HG03135 (cell line): ENCODE data around the gene HLF.

Experiments used
- ATAC-seq: cut with Tn5 transposase; IDR thresholded peaks from one replicate; pipeline ENCODE4 v1.9.1; 2021; ENCODE audit warnings: mild to moderate bottlenecking, moderate library complexity; ENCODE audit not compliant: unreplicated experiment

HLF gene

DNA sequence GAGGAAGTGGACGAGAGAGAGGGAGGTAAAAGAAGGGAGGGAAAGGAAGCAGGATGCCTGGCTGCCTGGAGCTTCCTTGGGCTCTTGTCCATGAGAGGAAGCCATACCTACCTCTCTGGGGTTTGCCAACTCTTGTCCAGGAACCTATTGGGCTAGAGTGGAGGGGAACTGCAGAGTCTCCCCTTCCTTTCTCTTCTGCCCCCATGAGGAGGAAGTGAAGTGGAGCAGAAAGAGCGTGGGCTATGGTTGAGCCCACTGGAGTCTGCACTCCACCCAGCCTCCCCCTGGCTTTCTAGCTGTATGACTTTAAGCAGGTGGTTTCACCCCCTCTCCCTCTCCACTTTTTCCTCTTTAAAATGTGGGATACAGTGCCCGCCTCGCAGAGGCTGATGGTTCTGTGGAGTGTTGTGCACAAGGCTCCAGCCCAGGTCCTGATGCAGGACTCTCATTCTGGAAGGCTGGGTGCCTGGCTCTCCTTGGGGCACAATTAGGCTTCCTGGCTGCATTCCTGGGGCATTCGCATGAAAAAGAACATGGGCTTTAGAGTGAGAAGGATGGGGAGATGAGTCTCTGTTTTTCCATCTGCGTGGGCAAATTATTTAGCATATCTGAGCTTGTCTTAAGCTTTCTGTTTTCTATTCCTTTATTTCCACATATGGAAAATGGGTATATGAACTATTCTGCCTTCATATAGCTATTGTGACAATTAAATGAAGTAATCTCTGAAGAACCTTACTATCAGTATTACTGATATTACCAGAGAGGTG is 40.7 kb downstream of the HLF start:
- no peak for ATAC-seq

GRCh38 chr17:55307879-55308278 is 43.1 kb downstream of the HLF start:
- no peak for ATAC-seq

DNA sequence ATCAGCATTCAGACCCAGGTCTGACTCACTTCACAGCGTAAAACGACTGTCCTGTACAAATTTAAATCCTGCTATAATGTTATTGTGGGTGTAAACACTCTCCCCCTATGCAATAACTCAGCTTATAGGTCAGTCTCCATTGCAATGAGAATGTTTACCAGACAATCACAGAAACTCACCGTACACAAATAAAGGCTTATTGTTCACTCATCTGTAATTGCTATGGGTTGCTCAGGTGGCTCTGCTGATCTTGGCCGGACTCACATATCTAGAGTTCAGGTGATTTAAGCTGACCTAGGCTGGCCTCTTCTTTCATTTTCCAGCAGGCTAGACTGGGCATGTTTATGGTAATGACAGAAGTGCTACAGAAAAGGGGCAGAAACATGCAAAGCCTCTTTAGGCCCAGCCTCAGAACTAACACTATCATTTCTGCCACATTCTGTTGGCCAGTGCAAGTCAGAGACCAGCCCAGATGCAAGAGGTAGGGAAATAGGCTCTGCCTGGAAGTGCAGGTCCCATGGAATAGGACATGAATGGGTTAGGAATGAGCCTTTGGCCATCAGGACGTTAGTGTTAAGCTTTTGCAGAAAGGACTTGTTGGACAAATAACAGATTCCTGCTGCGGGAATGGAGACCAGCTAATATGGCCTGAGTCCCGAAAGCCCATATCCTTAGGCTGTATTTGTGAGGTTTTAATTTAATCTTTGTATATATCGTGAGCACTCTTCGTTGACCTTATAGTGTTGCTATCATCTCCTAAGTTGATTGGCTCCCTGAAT is 44.0 kb downstream of the HLF start:
- no peak for ATAC-seq

DNA sequence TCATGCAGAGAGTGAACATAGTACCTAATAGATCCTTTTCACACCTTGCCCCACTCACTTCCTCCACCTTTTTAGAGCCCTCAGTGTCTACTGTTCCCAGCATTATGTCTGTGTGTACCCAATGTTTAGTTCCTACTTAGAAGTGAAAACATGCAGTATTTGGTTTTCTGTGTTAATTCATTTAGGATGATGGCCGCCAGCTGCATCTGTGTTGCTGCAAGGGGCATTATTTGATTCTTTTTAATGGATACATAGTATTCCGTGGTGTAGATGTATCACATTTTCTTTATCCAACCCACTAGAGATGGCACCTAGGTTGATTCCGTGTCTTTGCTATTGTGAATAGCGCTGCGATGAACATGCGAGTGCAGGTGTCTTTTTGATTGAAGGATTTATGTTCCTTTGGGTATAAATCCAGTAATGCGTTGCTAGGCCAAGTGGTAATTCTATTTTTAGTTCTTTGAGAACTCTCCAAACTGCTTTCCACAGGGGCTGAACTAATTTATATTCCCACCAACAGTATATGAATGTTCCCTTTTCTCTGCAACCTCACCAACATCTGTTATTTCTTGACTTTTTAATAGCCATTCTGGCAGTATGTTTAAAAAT is 47.1 kb downstream of the HLF start:
- ATAC-seq, result no peak

GRCh38 chr17:55312852-55313251 is 48.1 kb downstream of the HLF start:
- ATAC-seq, result no peak

DNA sequence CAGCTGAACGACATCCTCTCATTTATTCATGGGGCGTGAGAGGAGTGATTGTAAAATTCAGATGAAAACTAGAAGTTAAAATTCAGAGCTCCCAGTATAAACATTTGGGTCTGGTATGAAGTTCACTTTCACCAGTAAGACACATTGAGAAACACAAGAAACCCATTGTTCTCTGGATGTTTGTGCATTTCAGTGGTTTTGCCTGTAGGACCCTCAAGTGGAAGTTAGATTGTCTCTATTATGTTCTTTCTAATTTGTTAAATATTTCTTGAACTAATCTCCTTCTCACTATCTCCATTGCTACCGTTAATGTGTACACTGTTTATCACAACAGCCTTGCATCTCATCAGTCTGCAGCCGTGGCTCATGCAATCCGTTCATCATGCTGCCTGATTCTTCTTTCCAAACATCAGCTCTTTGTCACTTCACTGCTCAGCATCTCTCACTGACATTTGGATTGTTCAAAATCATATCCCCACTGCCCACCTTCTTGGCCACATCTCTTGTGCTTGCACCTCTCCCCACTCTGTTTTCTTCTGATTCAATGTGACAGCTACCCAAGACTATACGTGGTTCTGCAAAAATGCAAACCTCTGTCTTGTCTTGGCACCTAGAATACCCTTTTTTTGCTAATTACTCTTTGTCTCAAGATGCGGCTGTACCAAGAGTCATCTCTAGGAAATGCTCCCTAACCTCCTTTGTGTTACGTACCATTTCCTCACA is 49.5 kb downstream of the HLF start:
- ATAC-seq, result no peak

DNA sequence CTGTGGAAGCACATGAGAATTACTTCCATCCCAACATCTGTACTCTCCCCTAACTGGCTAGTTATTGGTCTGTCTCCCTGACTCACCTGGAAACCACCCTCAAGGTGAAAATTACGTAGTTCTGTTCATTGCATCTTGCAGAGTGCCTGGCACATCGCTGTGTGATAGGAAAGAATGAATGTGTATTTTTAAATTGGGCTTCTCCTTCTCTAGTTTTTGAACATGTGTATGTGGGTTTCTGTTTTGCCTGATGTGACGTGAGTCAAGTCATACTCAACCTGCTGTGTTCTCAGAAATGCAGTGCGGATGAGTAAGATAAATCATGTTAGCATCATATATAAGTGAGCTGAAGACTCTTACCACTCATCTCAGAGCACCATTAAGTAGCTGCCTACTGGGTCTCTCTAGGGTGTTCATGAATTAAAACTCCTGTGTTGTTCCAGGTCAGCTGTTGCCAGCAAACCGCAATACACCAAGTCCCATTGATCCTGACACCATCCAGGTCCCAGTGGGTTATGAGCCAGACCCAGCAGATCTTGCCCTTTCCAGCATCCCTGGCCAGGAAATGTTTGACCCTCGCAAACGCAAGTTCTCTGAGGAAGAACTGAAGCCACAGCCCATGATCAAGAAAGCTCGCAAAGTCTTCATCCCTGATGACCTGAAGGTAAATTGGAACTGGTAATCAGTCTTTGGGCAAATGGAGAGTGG is 50.2 kb downstream of the HLF start:
- no peak for ATAC-seq

- no peak for ATAC-seq
Measured at GRCh38 chr17:55316499-55316898, 51.7 kb downstream of the HLF start.

DNA sequence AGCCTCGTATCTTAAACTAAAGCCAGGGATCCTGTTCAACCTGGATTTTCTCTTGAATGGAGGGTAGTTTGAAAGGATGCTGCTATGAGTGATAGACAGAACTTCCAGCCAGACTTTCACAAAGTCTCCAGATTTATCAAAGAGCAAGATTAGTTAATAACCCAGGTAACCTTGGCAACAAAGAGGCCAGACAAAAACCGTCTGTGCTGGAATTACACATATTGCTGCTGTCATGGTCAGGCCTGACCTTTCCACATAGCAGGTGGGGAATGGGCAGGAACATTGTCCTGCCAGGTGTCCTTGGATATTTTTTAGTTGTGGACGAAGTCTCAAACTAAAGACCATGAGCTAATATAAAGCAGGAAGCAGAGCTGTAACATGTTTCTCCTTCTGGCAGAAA is 52.5 kb downstream of the HLF start:
- no peak for ATAC-seq

- ATAC-seq, result no peak
Measured at GRCh38 chr17:55318081-55318480, 53.3 kb downstream of the HLF start.

- no peak for ATAC-seq
Measured at GRCh38 chr17:55318715-55319487, 54.1 kb downstream of the HLF start.

GRCh38 chr17:55319933-55320593 is 55.3 kb downstream of the HLF start:
- ATAC-seq, result no peak

- no peak for ATAC-seq
Measured at GRCh38 chr17:55320594-55321426, 56.0 kb downstream of the HLF start.

GRCh38 chr17:55321427-55322060 is 56.8 kb downstream of the HLF start:
- no peak for ATAC-seq

DNA sequence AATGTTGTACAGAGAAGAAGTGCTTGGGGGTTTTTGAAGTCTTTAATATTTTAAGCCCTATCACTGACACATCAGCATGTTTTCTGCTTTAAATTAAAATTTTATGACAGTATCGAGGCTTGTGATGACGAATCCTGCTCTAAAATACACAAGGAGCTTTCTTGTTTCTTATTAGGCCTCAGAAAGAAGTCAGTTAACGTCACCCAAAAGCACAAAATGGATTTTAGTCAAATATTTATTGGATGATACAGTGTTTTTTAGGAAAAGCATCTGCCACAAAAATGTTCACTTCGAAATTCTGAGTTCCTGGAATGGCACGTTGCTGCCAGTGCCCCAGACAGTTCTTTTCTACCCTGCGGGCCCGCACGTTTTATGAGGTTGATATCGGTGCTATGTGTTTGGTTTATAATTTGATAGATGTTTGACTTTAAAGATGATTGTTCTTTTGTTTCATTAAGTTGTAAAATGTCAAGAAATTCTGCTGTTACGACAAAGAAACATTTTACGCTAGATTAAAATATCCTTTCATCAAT is 57.8 kb downstream of the HLF start:
- ATAC-seq, result no peak

GRCh38 chr17:55323518-55324295 is 58.9 kb downstream of the HLF start:
- ATAC-seq, result no peak
